H1 (cell line): ENCODE results near the gene EPN2. TPM values are rescaled to one million over a fixed set of nuclear protein-coding genes. Genes with fewer than 3 reads are reported as not detected.

Experiments used
- CTCF ChIA-PET: fragments of 300-600 bp; sonication (Branson Sonifier 250); formaldehyde crosslinking; loops from one replicate; lab custom pipeline; 2021; ENCODE audit not compliant: partially characterized antibody; lab: Charles Lee
- POLR2A ChIA-PET: fragments of 300-600 bp; sonication (Branson Sonifier 250); formaldehyde crosslinking; loops from one replicate; lab custom pipeline; 2021; ENCODE audit warnings: inconsistent platforms; ENCODE audit not compliant: partially characterized antibody; lab: Charles Lee
- DNase-seq, 2 experiments: peaks; one replicate each; pipeline versions ENCODE4 v3.0.0 to v3.0.0-alpha.2; 2010 to 2022; ENCODE audit warnings: low spot score in 2 of 2, low read depth in 1 of 2, mixed read lengths in 1 of 2
- FAIRE-seq: peaks from 2 replicates; lab custom pipeline; 2011; peaks lifted over from hg19 to GRCh38; lab: Jason Lieb, UNC
- H2AFZ ChIP-seq: 2 replicates; pipeline ENCODE4 v1.8.1; 2012; ENCODE audit warnings: low read length, inconsistent platforms
- H2AK5ac ChIP-seq: 2 replicates; pipeline ENCODE4 v1.6.1; 2013; ENCODE audit warnings: low read depth, low read length
- H2BK120ac ChIP-seq: replicated peaks from 2 replicates; pipeline ENCODE3; 2013; ENCODE audit warnings: low read depth, low read length, inconsistent platforms
- H2BK12ac ChIP-seq: 2 replicates; pipeline ENCODE4 v1.6.1; 2013; ENCODE audit warnings: low read depth, low read length
- H2BK15ac ChIP-seq: 2 replicates; pipeline ENCODE4 v1.6.1; 2013; ENCODE audit warnings: low read length
- H2BK20ac ChIP-seq: 2 replicates; pipeline ENCODE4 v1.6.1; 2013; ENCODE audit warnings: low read length
- H2BK5ac ChIP-seq: 2 replicates; pipeline ENCODE4 v1.6.1; 2013; ENCODE audit warnings: low read depth, low read length
- H3K14ac ChIP-seq: 2 replicates; pipeline ENCODE4 v1.6.1; 2013; ENCODE audit warnings: inconsistent platforms; ENCODE audit not compliant: insufficient read length
- H3K18ac ChIP-seq: 2 replicates; pipeline ENCODE4 v1.6.1; 2013; ENCODE audit warnings: low read length; ENCODE audit errors: extremely low read depth
- H3K23ac ChIP-seq: 2 replicates; pipeline ENCODE4 v1.6.1; 2013; ENCODE audit warnings: inconsistent platforms; ENCODE audit not compliant: insufficient read length
- H3K23me2 ChIP-seq: 2 replicates; pipeline ENCODE4 v1.6.1; 2013; ENCODE audit warnings: low read depth, low read length
- H3K27ac ChIP-seq: 2 replicates; pipeline ENCODE4 v1.6.1; 2011; ENCODE audit warnings: low read depth, low read length, inconsistent platforms
- H3K27me3 ChIP-seq, 4 experiments: replicated peaks in 1 of 4; 1 replicate in 1 of 4; 2 replicates in 3 of 4; pipeline versions ENCODE4 v1.6.1 to v1.8.1; 2011 to 2013; ENCODE audit warnings: low read length in 3 of 4, mild to moderate bottlenecking in 3 of 4, inconsistent platforms in 2 of 4, mixed read lengths in 2 of 4, moderate library complexity in 1 of 4; ENCODE audit not compliant: control insufficient read depth in 3 of 4, insufficient read depth in 3 of 4; ENCODE audit errors: extremely low read depth in 1 of 4
- H3K36me3 ChIP-seq, 4 experiments: 2 replicates each; pipeline versions ENCODE4 v1.6.1 to v1.8.1; 2011 to 2013; ENCODE audit warnings: mild to moderate bottlenecking in 4 of 4, low read length in 3 of 4, moderate library complexity in 2 of 4, control low read depth in 1 of 4, inconsistent platforms in 1 of 4; ENCODE audit not compliant: insufficient read depth in 4 of 4, control insufficient read depth in 2 of 4
- H3K4ac ChIP-seq: replicated peaks from 2 replicates; pipeline ENCODE3; 2013; ENCODE audit warnings: low read length, low read depth, mixed read lengths, inconsistent platforms; ENCODE audit not compliant: insufficient read length
- H3K4me1 ChIP-seq, 4 experiments: replicated peaks in 1 of 4; 1 replicate in 1 of 4; 2 replicates in 3 of 4; pipeline versions ENCODE4 v1.6.1 to v1.8.1; 2011 to 2013; ENCODE audit warnings: low read length in 3 of 4, inconsistent platforms in 2 of 4, mixed read lengths in 1 of 4; ENCODE audit not compliant: insufficient read depth in 4 of 4, control insufficient read depth in 3 of 4
- H3K4me2 ChIP-seq, 2 experiments: 2 replicates each; pipeline versions ENCODE4 v1.6.1 to v1.8.1; 2011 to 2013; ENCODE audit warnings: low read depth in 2 of 2, low read length in 2 of 2, control low read depth in 1 of 2, inconsistent platforms in 1 of 2, mild to moderate bottlenecking in 1 of 2; ENCODE audit not compliant: insufficient read depth in 1 of 2
- H3K4me3 ChIP-seq, 4 experiments: fragments of 200-600, 300-600 bp in 1 of 4; sonication (generic), shearing (Covaris generic), sonication (Bioruptor Twin) in 1 of 4; 2 replicates each; pipeline versions ENCODE4 v1.5.1 to v1.8.1; 2011 to 2016; ENCODE audit warnings: low read length in 4 of 4, low read depth in 3 of 4, control low read depth in 2 of 4, inconsistent platforms in 2 of 4, mild to moderate bottlenecking in 2 of 4, mixed read lengths in 1 of 4, moderate library complexity in 1 of 4; ENCODE audit not compliant: insufficient read depth in 2 of 4; ENCODE audit errors: extremely low read depth in 1 of 4
- H3K56ac ChIP-seq: replicated peaks from 2 replicates; pipeline ENCODE3; 2013; ENCODE audit warnings: low read depth, mild to moderate bottlenecking, mixed read lengths, low read length, inconsistent platforms; ENCODE audit not compliant: insufficient read length
- H3K79me1 ChIP-seq: 2 replicates; pipeline ENCODE4 v1.6.1; 2013; ENCODE audit warnings: low read depth, low read length, control low read depth
- H3K79me2 ChIP-seq, 2 experiments: 2 replicates each; pipeline versions ENCODE4 v1.6.1 to v1.8.1; 2012 to 2013; ENCODE audit warnings: low read length in 2 of 2, mild to moderate bottlenecking in 2 of 2, inconsistent platforms in 1 of 2; ENCODE audit not compliant: insufficient read depth in 2 of 2, control insufficient read depth in 1 of 2
- H3K9ac ChIP-seq, 4 experiments: replicated peaks in 1 of 4; 1 replicate in 1 of 4; 2 replicates in 3 of 4; pipeline versions ENCODE4 v1.6.1 to v1.8.1; 2011 to 2013; ENCODE audit warnings: low read depth in 3 of 4, low read length in 3 of 4, control low read depth in 2 of 4, mild to moderate bottlenecking in 2 of 4, moderate library complexity in 2 of 4, inconsistent platforms in 1 of 4; ENCODE audit errors: extremely low read depth in 1 of 4
- H3K9me3 ChIP-seq, 2 experiments: 2 replicates each; pipeline versions ENCODE4 v1.6.1 to v1.8.1; 2012 to 2013; ENCODE audit warnings: mild to moderate bottlenecking in 2 of 2, moderate library complexity in 2 of 2, control low read depth in 1 of 2, inconsistent platforms in 1 of 2, low read depth in 1 of 2, low read length in 1 of 2, mixed read lengths in 1 of 2; ENCODE audit not compliant: insufficient read depth in 2 of 2
- H4K20me1 ChIP-seq, 2 experiments: replicated peaks in 1 of 2; 2 replicates each; pipeline versions ENCODE3 to v1.8.1; 2011 to 2013; ENCODE audit warnings: inconsistent platforms in 2 of 2, low read length in 2 of 2, mild to moderate bottlenecking in 1 of 2; ENCODE audit not compliant: insufficient read depth in 2 of 2, control insufficient read depth in 1 of 2
- H4K5ac ChIP-seq: 2 replicates; pipeline ENCODE4 v1.6.1; 2013; ENCODE audit warnings: low read length, low read depth, mixed read lengths, inconsistent platforms; ENCODE audit not compliant: insufficient read length
- H4K8ac ChIP-seq: 2 replicates; pipeline ENCODE4 v1.8.0; 2013; ENCODE audit warnings: mild to moderate bottlenecking, moderate library complexity, low read length, inconsistent platforms; ENCODE audit not compliant: insufficient read depth; ENCODE audit errors: extremely low read depth
- H4K91ac ChIP-seq: replicated peaks from 2 replicates; pipeline ENCODE3; 2013; ENCODE audit warnings: low read length, mixed read lengths, inconsistent platforms; ENCODE audit not compliant: insufficient read length
- CBX8 ChIP-seq: fragments of 300-800, 300-1000 bp; sonication (generic); IDR thresholded peaks from 2 replicates; pipeline ENCODE4 v1.7.1; 2016; ENCODE audit warnings: low read depth, low read length, borderline replicate concordance
- CTBP2 ChIP-seq: IDR thresholded peaks from 2 replicates; pipeline ENCODE4 v1.7.0; 2011; ENCODE audit warnings: borderline replicate concordance, mild to moderate bottlenecking, moderate library complexity, mixed read lengths, low read length; ENCODE audit not compliant: insufficient read depth, insufficient read length
- EGR1 ChIP-seq: IDR thresholded peaks from 2 replicates; pipeline ENCODE4 v1.6.1; 2011; ENCODE audit warnings: low read depth, low read length, borderline replicate concordance
- EP300 ChIP-seq, 2 experiments: IDR thresholded peaks; 1 replicate in 1 of 2; 2 replicates in 1 of 2; pipeline ENCODE4 v1.6.1; 2011 to 2012; ENCODE audit warnings: low read depth in 2 of 2, low read length in 2 of 2, mild to moderate bottlenecking in 2 of 2, borderline replicate concordance in 1 of 2, inconsistent platforms in 1 of 2, moderate library complexity in 1 of 2
- EZH2 ChIP-seq: fragments of 200-600 bp; sonication (generic); IDR thresholded peaks from 2 replicates; pipeline ENCODE4 v1.7.1; 2012; ENCODE audit warnings: low read depth, mild to moderate bottlenecking, moderate library complexity, low read length, inconsistent platforms; ENCODE audit not compliant: severe bottlenecking
- GABPA ChIP-seq: IDR thresholded peaks from 2 replicates; pipeline ENCODE4 v1.6.1; 2011; ENCODE audit warnings: mild to moderate bottlenecking, low read length, moderate library complexity, borderline replicate concordance; ENCODE audit not compliant: insufficient read depth
- HDAC6 ChIP-seq: IDR thresholded peaks from one replicate; pipeline ENCODE4 v1.7.1; 2012; ENCODE audit warnings: low read depth, mild to moderate bottlenecking, inconsistent platforms, low read length, moderate library complexity
- KDM1A ChIP-seq: fragments of 200-600, 300-600 bp; sonication (generic); IDR thresholded peaks from 2 replicates; pipeline ENCODE4 v1.7.1; 2016; ENCODE audit warnings: mild to moderate bottlenecking, low read length, borderline replicate concordance
- KDM4A ChIP-seq: IDR thresholded peaks from one replicate; pipeline ENCODE4 v1.7.1; 2012; ENCODE audit warnings: low read depth, mild to moderate bottlenecking, moderate library complexity, low read length, inconsistent platforms; ENCODE audit not compliant: severe bottlenecking
- POU5F1 ChIP-seq: IDR thresholded peaks from 2 replicates; pipeline ENCODE4 v1.6.1; 2011; ENCODE audit warnings: low read depth, mild to moderate bottlenecking, low read length, moderate library complexity
- SIRT6 ChIP-seq: IDR thresholded peaks from one replicate; pipeline ENCODE4 v1.7.1; 2012; ENCODE audit warnings: low read length, inconsistent platforms
- SIX5 ChIP-seq: IDR thresholded peaks from 2 replicates; pipeline ENCODE4 v1.6.1; 2011; ENCODE audit warnings: mild to moderate bottlenecking, low read depth, low read length
- TCF12 ChIP-seq: IDR thresholded peaks from 2 replicates; pipeline ENCODE4 v1.6.1; 2011; ENCODE audit warnings: low read depth, mild to moderate bottlenecking, low read length
- TEAD4 ChIP-seq: IDR thresholded peaks from 2 replicates; pipeline ENCODE4 v1.6.1; 2012; ENCODE audit warnings: low read depth, low read length, inconsistent platforms, mixed read lengths
- WGBS, 2 experiments: shearing (Covaris generic) in 1 of 2; methylation state at CpG; one replicate each; pipeline versions ENCODE4 v1.1.6 to v1.1.7; 2013 to 2015; ENCODE audit warnings: low lambda C conversion rate in 2 of 2, mixed read lengths in 2 of 2, inconsistent platforms in 1 of 2, low coverage in 1 of 2, missing lambda C conversion rate in 1 of 2; ENCODE audit not compliant: insufficient replicate concordance in 2 of 2, insufficient coverage in 1 of 2, insufficient read length in 1 of 2; ENCODE audit errors: extremely low coverage in 1 of 2, missing lambda C conversion rate in 1 of 2; 5-methylcytosine and 5-hydroxymethylcytosine counted together
- polyA plus RNA-seq, 7 experiments: library from polyadenylated mRNA; depleted of rRNA in 3 of 7; stranded (reverse) in 5 of 7; unstranded in 2 of 7; fragments of >200 nt in 5 of 7; fragments of 200-250 nt in 2 of 7; gene quantifications; 1 replicate in 5 of 7; 2 replicates in 1 of 7; 4 replicates in 1 of 7; pipeline versions ENCODE4 v1.2.1 to v1.2.3, GENCODE V29; 2011 to 2013; ENCODE audit warnings: missing spikeins in 2 of 7, mixed read lengths in 2 of 7
- total RNA-seq: library from RNA; stranded (reverse); fragmentation: NEBNext Ultra II Directional; extraction: Animal tissue kit (Norgen Biotek cat#: 25700); gene quantifications from 2 replicates; pipeline ENCODE4 v1.2.1, GENCODE V29; 2021

EPN2 gene
- total and polyA plus RNA-seq, 2 of the 8 experiments (the other 6 are each of a cell fraction or from before 2014, with no cell fraction given): 28.7 to 55.8 TPM

DNA sequence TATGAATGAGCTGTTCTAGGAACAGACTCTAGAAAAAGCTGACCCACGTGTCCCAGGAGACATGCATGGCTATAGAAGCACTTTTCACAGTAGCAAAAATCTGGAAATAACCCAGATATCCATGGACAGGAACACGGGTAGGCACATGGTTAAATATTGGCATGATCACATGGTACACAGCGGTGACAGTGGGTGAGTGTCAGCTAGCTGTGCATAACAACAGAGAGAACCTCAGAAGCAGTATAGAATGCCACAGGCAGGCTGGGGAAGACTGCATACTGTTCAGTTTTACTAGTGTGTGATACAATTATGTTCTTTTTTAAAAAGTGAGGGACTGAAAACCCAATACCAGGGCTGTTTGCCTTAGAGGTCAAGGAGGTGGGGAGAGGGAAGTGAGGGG is 31.4 kb downstream of the EPN2 start:
- H2BK15ac ChIP-seq: no peak overlapping the region
- no peak overlapping the region for H4K5ac ChIP-seq
- H3K36me3 ChIP-seq: no peaks in the 10 kb centered on the region; a peak in 1 of 8 replicates
- H4K8ac ChIP-seq: no peak overlapping the region
- H3K18ac ChIP-seq: no peak overlapping the region
- H4K20me1 ChIP-seq: peaks cover 16 to 24% of the 10 kb centered on the region in 2 experiments
- H2AK5ac ChIP-seq: no peak overlapping the region
- no peak overlapping the region for H4K91ac ChIP-seq
- ChIA-PET CTCF (interaction anchor here (0.8 to 3.5 kb wide), 6 partner anchors 9 to 21 kb away, joined by 3 to 22 read pairs (median 4); no protein-coding TSS in a partner anchor), POLR2A (interaction anchor here (1.6 to 1.7 kb wide), 3 partner anchors 9 to 70 kb away, joined by 3 to 4 read pairs (median 4); no protein-coding TSS in a partner anchor)
- H3K27ac ChIP-seq: no peak overlapping the region
- no peak overlapping the region for H2BK12ac ChIP-seq
- no peak overlapping the region for H3K4ac ChIP-seq
- no peak overlapping the region for H2BK120ac ChIP-seq
- H3K14ac ChIP-seq: no peak overlapping the region
- peaks cover 0 to 58% of the 10 kb centered on the region in 2 experiments; a peak in 3 of 4 replicates for H3K79me2 ChIP-seq
- H3K27me3 ChIP-seq: no peaks in the 10 kb centered on the region
- FAIRE-seq: no peak
- no peak overlapping the region for H2BK5ac ChIP-seq
- no peak overlapping the region for H3K4me3 ChIP-seq
- no peak overlapping the region for H2AFZ ChIP-seq
- H3K4me1 ChIP-seq: peaks cover 0 to 2% (median 0%) of the 10 kb centered on the region in 4 experiments; a peak in 3 of 7 replicates
- no peak overlapping the region for H3K9ac ChIP-seq
- no peak overlapping the region for H2BK20ac ChIP-seq
- DNase-seq: no peak
- H3K23me2 ChIP-seq: no peaks in the 10 kb centered on the region
- 78% methylated on average over 3 of the region's 3 CpGs; no CpG with 5 or more reads in 1 of the 2 experiments for WGBS, 2 experiments
- H3K9me3 ChIP-seq: no peaks in the 10 kb centered on the region
- TF ChIP-seq CBX8: no peak
- TF ChIP-seq KDM1A: no peak
- TF ChIP-seq HDAC6: no peak
- no peak for TF ChIP-seq CTBP2
- TF ChIP-seq KDM4A: no peak
- TF ChIP-seq TCF12: no peak
- TF ChIP-seq SIRT6: no peak
- no peak for TF ChIP-seq EP300 (IDR thresholded peaks at IDR 0.05; ENCODE audit: borderline replicate concordance in 1 of 2, low read depth in 2 of 2, low read length in 2 of 2)
- TF ChIP-seq GABPA: no peak
- TF ChIP-seq EGR1: no peak
- no peak for TF ChIP-seq TEAD4
- no peak for TF ChIP-seq POU5F1
- no peak for TF ChIP-seq SIX5
- TF ChIP-seq EZH2: no peak
- H3K23ac ChIP-seq: no peak overlapping the region
- no peak overlapping the region for H3K4me2 ChIP-seq
- peaks cover 17% of the 10 kb centered on the region for H3K79me1 ChIP-seq
- H3K56ac ChIP-seq: no peak overlapping the region
